BLaER1 treated with 17β-estradiol and CSF1 and Interleukin-3, amounts not matched to agents 10 nM and 100 nM (cell line): ENCODE results near the gene RGS12.

ENCODE experiments used
- H3K27ac ChIP-seq, 11 experiments: shearing (Covaris generic); formaldehyde crosslinking; 2 replicates each; pipeline ENCODE4 v1.8.1; 2022
- H3K27me3 ChIP-seq, 11 experiments: shearing (Covaris generic); formaldehyde crosslinking; 2 replicates each; pipeline ENCODE4 v1.8.1; 2022
- H3K36me3 ChIP-seq, 11 experiments: shearing (Covaris generic); formaldehyde crosslinking; 2 replicates each; pipeline ENCODE4 v1.8.1; 2022
- H3K4me1 ChIP-seq, 10 experiments: shearing (Covaris generic); formaldehyde crosslinking; 2 replicates each; pipeline ENCODE4 v1.8.1; 2022
- H3K4me2 ChIP-seq, 11 experiments: shearing (Covaris generic); formaldehyde crosslinking; 2 replicates each; pipeline ENCODE4 v1.8.1; 2022
- H3K4me3 ChIP-seq, 10 experiments: shearing (Covaris generic); formaldehyde crosslinking; 2 replicates each; pipeline ENCODE4 v1.8.1; 2022
- H3K9ac ChIP-seq, 11 experiments: shearing (Covaris generic); formaldehyde crosslinking; 2 replicates each; pipeline ENCODE4 v1.8.1; 2022
- H3K9me3 ChIP-seq, 11 experiments: shearing (Covaris generic); formaldehyde crosslinking; replicated peaks in 1 of 11; 2 replicates each; pipeline ENCODE4 v1.8.1; 2022
- H4K20me1 ChIP-seq, 11 experiments: shearing (Covaris generic); formaldehyde crosslinking; 2 replicates each; pipeline ENCODE4 v1.8.1; 2022
- Cebpa-rat ChIP-seq, 11 experiments: shearing (Covaris generic); IDR thresholded peaks; 2 replicates each; pipeline ENCODE4 v1.8.1; 2022

The RGS12 gene

GRCh38 chr4:3337811-3338210 lies 45.0 kb downstream of the RGS12 start:
- peak overlapping the region in 4 of 11 experiments; percentile 32 to 58 (median 40); a peak in 6 of 22 replicates for H3K27ac ChIP-seq
- H3K9ac ChIP-seq, result peak overlapping the region in 2 of 11 experiments; percentile 19 to 48; a peak in 2 of 22 replicates
- H4K20me1 ChIP-seq, result peaks cover 0 to 91% (median 74%) of the 10 kb centered on the region in 11 experiments; a peak in 20 of 22 replicates
- H3K9me3 ChIP-seq, result no peaks in the 10 kb centered on the region
- H3K4me3 ChIP-seq, result no peak overlapping the region
- TF ChIP-seq Cebpa-rat (IDR thresholded peaks at IDR 0.05), result no peak
- H3K4me1 ChIP-seq, result peaks cover 32 to 91% (median 81%) of the 10 kb centered on the region in 10 experiments
- peak overlapping the region in 9 of 11 experiments; percentile 55 to 85 (median 75); a peak in 17 of 22 replicates for H3K4me2 ChIP-seq
- peaks cover 0 to 32% (median 7%) of the 10 kb centered on the region in 11 experiments; a peak in 15 of 22 replicates for H3K36me3 ChIP-seq
- no peaks in the 10 kb centered on the region for H3K27me3 ChIP-seq

GRCh38 chr4:3338321-3338838 lies 45.6 kb downstream of the RGS12 start:
- Histone ChIP-seq H3K4me3 (no peak overlapping the region), H3K27ac (peak overlapping the region in 7 of 11 experiments; percentile 21 to 58 (median 37); a peak in 11 of 22 replicates), H3K4me1 (peaks cover 34 to 93% (median 85%) of the 10 kb centered on the region in 10 experiments), H3K36me3 (peaks cover 6 to 38% (median 13%) of the 10 kb centered on the region in 11 experiments), H3K9me3 (no peaks in the 10 kb centered on the region), H3K27me3 (no peaks in the 10 kb centered on the region), H4K20me1 (peaks cover 0 to 93% (median 77%) of the 10 kb centered on the region in 11 experiments; a peak in 20 of 22 replicates), H3K9ac (peak overlapping the region in 4 of 11 experiments; percentile 7 to 48 (median 30); a peak in 5 of 22 replicates), H3K4me2 (peak overlapping the region; percentile 17 to 85 (median 64); a peak in 20 of 22 replicates)
- no peak for TF ChIP-seq Cebpa-rat (IDR thresholded peaks at IDR 0.05)

- H3K27ac ChIP-seq, result peak overlapping the region in 2 of 11 experiments; percentile 32 to 58; a peak in 2 of 22 replicates
- H3K9me3 ChIP-seq, result no peaks in the 10 kb centered on the region
- peaks cover 0 to 93% (median 76%) of the 10 kb centered on the region in 11 experiments; a peak in 20 of 22 replicates for H4K20me1 ChIP-seq
- peaks cover 12 to 44% (median 19%) of the 10 kb centered on the region in 11 experiments for H3K36me3 ChIP-seq
- no peak overlapping the region for H3K4me3 ChIP-seq
- no peak for TF ChIP-seq Cebpa-rat (IDR thresholded peaks at IDR 0.05)
- peak overlapping the region in 9 of 11 experiments; percentile 55 to 85 (median 75); a peak in 15 of 22 replicates for H3K4me2 ChIP-seq
- H3K27me3 ChIP-seq, result no peaks in the 10 kb centered on the region
- peaks cover 30 to 93% (median 84%) of the 10 kb centered on the region in 10 experiments for H3K4me1 ChIP-seq
- H3K9ac ChIP-seq, result 0 out of 22 replicates have a peak overlapping the region, but pooled peaks of 1 of the 11 experiments have one; percentile 2
Observed at GRCh38 chr4:3338976-3339531, 46.2 kb downstream of the RGS12 start.

GRCh38 chr4:3339577-3339976 lies 46.8 kb downstream of the RGS12 start:
- Histone ChIP-seq H3K36me3 (peaks cover 18 to 47% (median 23%) of the 10 kb centered on the region in 11 experiments), H3K4me1 (peaks cover 25 to 93% (median 83%) of the 10 kb centered on the region in 10 experiments), H3K9me3 (no peaks in the 10 kb centered on the region), H3K9ac (0 out of 22 replicates have a peak overlapping the region, but pooled peaks of 1 of the 11 experiments have one; percentile 2), H3K4me3 (no peak overlapping the region), H3K27ac (0 out of 22 replicates have a peak overlapping the region, but pooled peaks of 1 of the 11 experiments have one; percentile 3), H3K27me3 (no peaks in the 10 kb centered on the region), H4K20me1 (peaks cover 0 to 93% (median 76%) of the 10 kb centered on the region in 11 experiments; a peak in 20 of 22 replicates), H3K4me2 (peak overlapping the region in 9 of 11 experiments; percentile 37 to 85 (median 64); a peak in 14 of 22 replicates)
- no peak for TF ChIP-seq Cebpa-rat (IDR thresholded peaks at IDR 0.05)

- peak overlapping the region in 3 of 11 experiments; percentile 6 to 34 (median 29); a peak in 2 of 22 replicates for H3K9ac ChIP-seq
- peak overlapping the region in 2 of 11 experiments; percentile 3 to 14; a peak in 3 of 22 replicates for H3K27ac ChIP-seq
- H3K4me1 ChIP-seq, result peaks cover 19 to 93% (median 83%) of the 10 kb centered on the region in 10 experiments
- peaks cover 18 to 47% (median 27%) of the 10 kb centered on the region in 11 experiments for H3K36me3 ChIP-seq
- H3K27me3 ChIP-seq, result no peaks in the 10 kb centered on the region
- H3K4me3 ChIP-seq, result no peak overlapping the region
- TF ChIP-seq Cebpa-rat (IDR thresholded peaks at IDR 0.05), result no peak
- H3K9me3 ChIP-seq, result no peaks in the 10 kb centered on the region
- H3K4me2 ChIP-seq, result peak overlapping the region in 9 of 11 experiments; percentile 37 to 85 (median 64); a peak in 17 of 22 replicates
- peaks cover 0 to 93% (median 76%) of the 10 kb centered on the region in 11 experiments; a peak in 20 of 22 replicates for H4K20me1 ChIP-seq
Observed at GRCh38 chr4:3340038-3340699, 47.3 kb downstream of the RGS12 start.

- peak overlapping the region in 2 of 11 experiments; percentile 14 to 26; a peak in 3 of 22 replicates for H3K27ac ChIP-seq
- H3K36me3 ChIP-seq, result peaks cover 18 to 50% (median 31%) of the 10 kb centered on the region in 11 experiments
- H3K4me2 ChIP-seq, result peak overlapping the region in 9 of 11 experiments; percentile 37 to 85 (median 64); a peak in 18 of 22 replicates
- no peak for TF ChIP-seq Cebpa-rat (IDR thresholded peaks at IDR 0.05)
- H3K9ac ChIP-seq, result peak overlapping the region in 3 of 11 experiments; percentile 6 to 34 (median 29); a peak in 2 of 22 replicates
- H3K4me1 ChIP-seq, result peaks cover 14 to 93% (median 83%) of the 10 kb centered on the region in 10 experiments
- no peaks in the 10 kb centered on the region for H3K27me3 ChIP-seq
- peaks cover 0 to 93% (median 76%) of the 10 kb centered on the region in 11 experiments; a peak in 20 of 22 replicates for H4K20me1 ChIP-seq
- H3K9me3 ChIP-seq, result no peaks in the 10 kb centered on the region
- H3K4me3 ChIP-seq, result no peak overlapping the region
Observed at GRCh38 chr4:3340700-3341083, 47.9 kb downstream of the RGS12 start.

- no peak for TF ChIP-seq Cebpa-rat (IDR thresholded peaks at IDR 0.05)
- Histone ChIP-seq H3K27ac (peak overlapping the region in 7 of 11 experiments; percentile 6 to 51 (median 44); a peak in 8 of 22 replicates), H3K27me3 (no peaks in the 10 kb centered on the region), H3K36me3 (peaks cover 18 to 48% (median 31%) of the 10 kb centered on the region in 11 experiments), H3K4me1 (peaks cover 20 to 93% (median 84%) of the 10 kb centered on the region in 10 experiments), H3K4me2 (peak overlapping the region; percentile 53 to 89 (median 78)), H3K9me3 (no peaks in the 10 kb centered on the region), H4K20me1 (peaks cover 0 to 93% (median 77%) of the 10 kb centered on the region in 11 experiments; a peak in 20 of 22 replicates), H3K9ac (peak overlapping the region in 6 of 11 experiments; percentile 2 to 48 (median 21); a peak in 5 of 22 replicates), H3K4me3 (peak overlapping the region in 2 of 10 experiments; percentile 6 to 54; a peak in 3 of 20 replicates)
Observed at GRCh38 chr4:3341760-3342159, 48.9 kb downstream of the RGS12 start.
